IPS-18c (cell line): ENCODE measurements around the gene RNF123.

Source experiments
- H3K4me3 ChIP-seq: 2 replicates; pipeline ENCODE4 v1.7.0; 2013; ENCODE audit warnings: low read depth, mild to moderate bottlenecking, low read length, moderate library complexity; ENCODE audit not compliant: insufficient read depth
- H3K9me3 ChIP-seq: one replicate; pipeline ENCODE4 v1.6.1; 2013; ENCODE audit warnings: mild to moderate bottlenecking, low read length, moderate library complexity; ENCODE audit not compliant: control insufficient read depth, insufficient read depth

Gene RNF123

DNA sequence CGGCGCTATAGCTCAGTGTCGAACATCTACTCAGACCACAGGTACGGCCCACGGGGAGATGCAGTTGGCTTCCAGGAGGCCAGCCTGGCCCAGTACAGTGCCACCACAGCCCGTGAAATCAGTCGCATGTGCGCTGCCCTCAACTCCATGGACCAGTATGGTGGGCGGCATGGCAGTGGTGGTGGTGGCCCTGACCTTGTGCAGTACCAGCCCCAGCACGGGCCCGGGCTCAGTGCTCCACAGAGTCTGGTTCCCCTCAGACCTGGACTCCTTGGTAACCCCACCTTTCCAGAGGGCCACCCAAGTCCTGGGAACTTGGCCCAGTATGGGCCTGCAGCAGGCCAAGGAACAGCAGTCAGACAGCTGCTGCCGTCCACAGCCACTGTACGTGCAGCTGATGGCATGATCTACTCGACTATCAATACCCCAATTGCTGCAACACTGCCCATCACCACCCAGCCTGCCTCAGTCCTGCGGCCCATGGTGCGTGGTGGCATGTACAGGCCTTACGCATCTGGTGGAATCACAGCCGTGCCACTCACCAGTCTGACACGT is 33.5 kb upstream of the RNF123 start:
- H3K4me3 ChIP-seq, result no peak overlapping the region
- no peaks in the 10 kb centered on the region for H3K9me3 ChIP-seq

- no peak overlapping the region for H3K4me3 ChIP-seq
- H3K9me3 ChIP-seq, result no peaks in the 10 kb centered on the region
Observed at GRCh38 chr3:49656541-49657112, 32.7 kb upstream of the RNF123 start.

DNA sequence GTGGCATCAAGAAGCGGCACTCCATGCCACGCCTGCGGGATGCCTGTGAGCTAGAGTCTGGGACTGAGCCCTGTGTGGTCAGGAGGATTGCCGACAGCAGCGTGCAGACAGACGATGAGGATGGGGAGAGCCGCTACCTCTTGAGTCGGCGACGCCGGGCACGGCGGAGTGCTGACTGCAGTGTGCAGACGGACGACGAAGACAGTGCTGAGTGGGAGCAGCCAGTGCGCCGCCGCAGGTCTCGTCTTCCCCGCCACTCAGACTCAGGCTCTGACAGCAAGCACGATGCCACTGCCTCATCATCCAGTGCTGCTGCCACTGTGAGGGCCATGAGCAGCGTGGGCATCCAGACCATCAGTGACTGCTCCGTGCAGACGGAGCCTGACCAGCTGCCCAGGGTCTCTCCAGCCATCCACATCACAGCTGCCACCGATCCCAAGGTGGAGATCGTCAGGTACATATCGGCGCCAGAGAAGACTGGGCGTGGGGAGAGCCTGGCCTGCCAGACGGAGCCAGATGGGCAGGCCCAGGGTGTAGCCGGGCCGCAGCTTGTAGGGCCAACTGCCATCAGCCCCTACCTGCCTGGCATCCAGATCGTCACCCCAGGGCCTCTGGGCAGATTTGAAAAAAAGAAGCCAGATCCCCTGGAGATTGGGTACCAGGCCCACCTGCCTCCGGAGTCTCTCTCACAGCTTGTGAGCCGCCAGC is 32.0 kb upstream of the RNF123 start:
- H3K4me3 ChIP-seq, result no peak overlapping the region
- H3K9me3 ChIP-seq, result no peaks in the 10 kb centered on the region

DNA sequence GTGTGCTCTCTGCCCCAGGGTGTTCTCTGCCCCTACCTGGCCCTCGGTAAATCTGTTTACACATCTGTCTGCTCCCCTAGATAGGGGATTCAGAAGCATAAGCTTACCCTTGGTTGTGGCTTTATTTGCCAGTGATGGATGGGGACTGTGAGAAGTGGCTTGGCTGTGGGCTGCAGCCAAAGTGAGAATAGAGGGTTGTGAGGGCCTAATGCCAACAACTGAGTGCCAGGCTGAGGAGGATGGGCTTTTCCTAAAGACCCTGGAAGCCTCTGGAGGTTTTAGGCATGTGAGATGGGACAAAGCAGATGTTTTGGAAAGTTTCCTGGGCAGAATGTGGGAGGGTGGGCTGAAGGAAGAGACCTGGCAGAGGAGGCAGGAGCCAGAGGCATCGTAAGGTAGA is 30.6 kb upstream of the RNF123 start:
- no peak overlapping the region for H3K4me3 ChIP-seq
- H3K9me3 ChIP-seq, result no peaks in the 10 kb centered on the region

GRCh38 chr3:49659756-49660155 is 29.6 kb upstream of the RNF123 start:
- Histone ChIP-seq H3K9me3 (no peaks in the 10 kb centered on the region), H3K4me3 (no peak overlapping the region)

DNA sequence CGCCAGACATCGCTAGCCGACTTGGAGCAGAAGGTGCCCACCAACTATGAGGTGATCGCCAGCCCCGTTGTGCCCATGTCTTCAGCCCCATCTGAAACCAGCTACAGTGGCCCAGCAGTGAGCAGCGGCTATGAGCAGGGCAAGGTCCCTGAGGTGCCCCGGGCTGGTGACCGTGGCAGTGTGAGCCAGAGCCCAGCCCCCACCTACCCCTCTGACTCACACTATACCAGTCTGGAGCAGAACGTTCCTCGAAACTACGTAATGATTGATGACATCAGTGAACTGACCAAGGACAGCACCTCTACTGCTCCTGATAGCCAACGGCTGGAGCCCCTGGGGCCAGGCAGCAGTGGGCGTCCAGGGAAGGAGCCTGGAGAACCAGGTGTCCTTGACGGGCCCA is 28.1 kb upstream of the RNF123 start:
- no peaks in the 10 kb centered on the region for H3K9me3 ChIP-seq
- H3K4me3 ChIP-seq, result no peak overlapping the region

DNA sequence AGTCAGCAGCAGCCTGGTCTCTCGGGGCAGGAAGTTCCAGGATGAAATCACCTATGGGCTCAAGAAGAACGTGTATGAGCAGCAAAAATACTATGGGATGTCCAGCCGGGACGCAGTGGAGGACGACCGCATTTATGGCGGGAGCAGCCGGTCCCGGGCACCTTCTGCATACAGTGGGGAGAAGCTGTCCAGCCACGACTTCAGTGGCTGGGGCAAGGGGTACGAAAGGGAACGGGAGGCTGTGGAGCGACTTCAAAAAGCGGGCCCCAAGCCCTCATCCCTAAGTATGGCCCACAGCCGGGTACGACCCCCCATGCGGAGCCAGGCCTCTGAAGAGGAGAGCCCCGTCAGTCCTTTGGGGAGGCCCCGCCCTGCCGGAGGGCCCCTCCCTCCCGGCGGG is 27.3 kb upstream of the RNF123 start:
- no peaks in the 10 kb centered on the region for H3K9me3 ChIP-seq
- no peak overlapping the region for H3K4me3 ChIP-seq

- Histone ChIP-seq H3K9me3 (no peaks in the 10 kb centered on the region), H3K4me3 (no peak overlapping the region)
Observed at GRCh38 chr3:49662720-49663413, 26.5 kb upstream of the RNF123 start.

- no peak overlapping the region for H3K4me3 ChIP-seq
- no peaks in the 10 kb centered on the region for H3K9me3 ChIP-seq
Observed at GRCh38 chr3:49663831-49664230, 25.5 kb upstream of the RNF123 start.

DNA sequence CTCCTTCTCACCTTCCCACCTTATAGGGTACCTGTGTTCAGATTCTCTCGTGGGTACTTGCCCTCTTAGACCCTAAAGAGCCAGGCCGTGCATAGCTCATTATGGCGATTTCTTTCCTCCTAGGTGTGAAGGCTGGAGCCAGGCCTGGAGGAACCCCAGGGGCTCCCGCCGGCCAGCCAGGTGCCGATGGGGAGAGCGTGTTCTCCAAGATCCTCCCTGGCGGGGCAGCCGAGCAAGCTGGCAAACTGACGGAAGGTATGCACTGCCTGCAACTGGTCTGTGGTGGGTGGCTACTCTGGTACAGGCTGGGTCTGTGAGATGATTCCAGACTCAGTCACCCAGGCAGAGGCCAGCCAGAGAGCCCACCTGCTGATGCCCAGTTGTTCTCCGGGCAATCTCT is 25.1 kb upstream of the RNF123 start:
- H3K4me3 ChIP-seq, result no peak overlapping the region
- no peaks in the 10 kb centered on the region for H3K9me3 ChIP-seq

- H3K4me3 ChIP-seq, result no peak overlapping the region
- H3K9me3 ChIP-seq, result no peaks in the 10 kb centered on the region
Observed at GRCh38 chr3:49665822-49666519, 23.4 kb upstream of the RNF123 start.

DNA sequence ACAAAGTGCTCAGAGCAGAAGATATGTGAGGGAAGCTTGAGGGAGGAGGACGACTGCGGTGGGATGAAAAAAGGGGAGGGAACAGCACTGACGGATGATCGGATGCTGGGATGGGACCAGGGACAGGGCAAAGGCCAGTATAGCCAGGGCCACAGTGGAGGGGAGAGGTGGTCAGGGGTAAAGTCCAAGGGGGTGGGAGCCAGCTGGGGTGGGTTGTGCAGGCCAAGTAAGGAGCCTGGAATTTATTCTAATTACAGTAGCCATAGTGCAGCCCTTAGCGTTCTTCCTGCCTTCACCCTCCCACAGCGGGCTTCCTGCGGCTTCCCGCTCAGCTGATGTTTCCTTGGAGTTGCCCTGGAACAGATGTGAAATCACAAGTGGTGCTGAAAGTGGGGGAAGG is 22.8 kb upstream of the RNF123 start:
- H3K9me3 ChIP-seq, result no peaks in the 10 kb centered on the region
- no peak overlapping the region for H3K4me3 ChIP-seq

GRCh38 chr3:49667701-49668413 is 21.5 kb upstream of the RNF123 start:
- Histone ChIP-seq H3K4me3 (no peak overlapping the region), H3K9me3 (no peaks in the 10 kb centered on the region)

GRCh38 chr3:49668414-49668797 is 21.0 kb upstream of the RNF123 start:
- H3K4me3 ChIP-seq, result no peak overlapping the region
- H3K9me3 ChIP-seq, result no peaks in the 10 kb centered on the region

DNA sequence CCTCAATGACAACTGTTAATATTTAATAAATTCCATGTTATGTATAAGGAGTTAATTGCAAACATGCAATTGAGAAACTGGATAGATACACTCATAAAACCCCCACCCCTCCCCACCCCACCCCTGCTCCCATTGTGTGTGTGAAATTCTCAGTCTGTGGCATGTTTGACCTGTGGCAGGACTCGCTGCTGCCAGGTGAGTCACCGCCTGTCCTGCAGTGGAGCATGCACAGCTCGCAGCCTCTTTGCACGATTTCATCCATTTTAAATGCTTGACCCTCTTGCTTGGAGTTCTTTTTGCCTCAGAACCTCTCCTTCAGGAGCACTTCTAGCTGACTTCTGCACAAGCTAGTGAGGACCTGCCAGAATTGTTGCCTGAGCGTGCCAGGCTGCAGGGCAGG is 20.5 kb upstream of the RNF123 start:
- no peaks in the 10 kb centered on the region for H3K9me3 ChIP-seq
- H3K4me3 ChIP-seq, result no peak overlapping the region

- Histone ChIP-seq H3K9me3 (no peaks in the 10 kb centered on the region), H3K4me3 (no peak overlapping the region)
Observed at GRCh38 chr3:49669352-49669751, 20.0 kb upstream of the RNF123 start.

DNA sequence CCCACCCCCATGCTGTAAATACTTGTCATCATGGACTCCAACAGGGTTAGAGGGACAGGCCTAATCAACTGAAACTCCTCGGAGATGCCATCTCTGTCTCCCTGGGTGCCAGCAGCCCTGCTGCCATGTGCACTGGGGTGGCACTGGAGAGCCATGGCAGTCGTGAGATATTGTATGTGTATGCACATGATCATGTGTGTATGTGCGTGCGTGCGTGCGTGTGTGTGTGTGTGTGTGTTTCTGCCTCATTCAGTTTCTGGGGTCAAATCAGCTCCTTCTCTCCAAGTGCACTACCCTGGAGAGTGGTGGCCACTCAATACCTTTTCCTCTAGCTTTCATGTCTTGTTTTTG is 18.4 kb upstream of the RNF123 start:
- no peaks in the 10 kb centered on the region for H3K9me3 ChIP-seq
- no peak overlapping the region for H3K4me3 ChIP-seq
